ENCODE measurements around the gene RGS9.
"Not testable (repeated sequence)": the region's sequence is repeated elsewhere in the genome, so short reads cannot be mapped to it uniquely, and the experiment has no call there.

The RGS9 gene

DNA sequence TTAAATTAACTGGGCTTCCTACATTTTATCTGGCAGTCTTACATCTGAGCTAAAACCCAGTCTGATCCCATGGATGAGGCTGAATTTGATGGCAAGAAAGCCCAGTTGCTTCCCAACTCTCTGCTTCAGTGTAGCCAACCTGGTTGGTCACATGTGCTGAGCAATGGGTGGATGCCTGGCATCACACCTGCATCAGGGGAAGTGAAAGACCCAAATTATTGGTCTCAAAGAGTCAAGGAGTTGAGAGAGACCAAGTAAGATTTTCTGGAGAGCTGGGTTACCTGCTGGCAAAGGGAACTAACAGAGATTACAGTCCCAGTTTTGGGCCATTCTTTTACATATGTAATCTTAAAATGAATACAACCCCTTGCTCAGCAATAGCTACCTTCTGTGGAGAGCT, 38.8 kb downstream of the RGS9 start:
- Histone ChIP-seq H3K27me3 (ENCODE audit: low read length) (no peaks in the 10 kb centered on the region), H2AFZ (ENCODE audit: low read depth, low read length, severe bottlenecking) (no peak overlapping the region), H3K27ac (ENCODE audit: low read depth, low read length) (peak overlapping the region; percentile 39; the same call in 1 of the 2 replicates), H3K36me3 (ENCODE audit: low read length) (no peaks in the 10 kb centered on the region), H3F3A (ENCODE audit: insufficient read depth) (peaks cover 34% of the 10 kb centered on the region), H3K4me3 (ENCODE audit: insufficient read depth, low read length, poor library complexity, severe bottlenecking) (no peak overlapping the region), H3K9me2 (replicated peaks; ENCODE audit: insufficient read depth, low read length) (no peaks in the 10 kb centered on the region), H3K4me2 (ENCODE audit: low read depth, low read length, poor library complexity, severe bottlenecking) (no peak overlapping the region), H4K20me1 (ENCODE audit: low read depth, low read length) (no peaks in the 10 kb centered on the region), H3K9ac (ENCODE audit: low read length) (no peak overlapping the region), H3K79me2 (ENCODE audit: insufficient read depth, low read length) (no peaks in the 10 kb centered on the region), H3K9me3 (ENCODE audit: insufficient read depth, low read length) (no peaks in the 10 kb centered on the region)
- TF ChIP-seq EZH2phosphoT487 (conservative IDR thresholded peaks at IDR 0.05; ENCODE audit: low read length) = no peak
- TF ChIP-seq, protein P1, sequence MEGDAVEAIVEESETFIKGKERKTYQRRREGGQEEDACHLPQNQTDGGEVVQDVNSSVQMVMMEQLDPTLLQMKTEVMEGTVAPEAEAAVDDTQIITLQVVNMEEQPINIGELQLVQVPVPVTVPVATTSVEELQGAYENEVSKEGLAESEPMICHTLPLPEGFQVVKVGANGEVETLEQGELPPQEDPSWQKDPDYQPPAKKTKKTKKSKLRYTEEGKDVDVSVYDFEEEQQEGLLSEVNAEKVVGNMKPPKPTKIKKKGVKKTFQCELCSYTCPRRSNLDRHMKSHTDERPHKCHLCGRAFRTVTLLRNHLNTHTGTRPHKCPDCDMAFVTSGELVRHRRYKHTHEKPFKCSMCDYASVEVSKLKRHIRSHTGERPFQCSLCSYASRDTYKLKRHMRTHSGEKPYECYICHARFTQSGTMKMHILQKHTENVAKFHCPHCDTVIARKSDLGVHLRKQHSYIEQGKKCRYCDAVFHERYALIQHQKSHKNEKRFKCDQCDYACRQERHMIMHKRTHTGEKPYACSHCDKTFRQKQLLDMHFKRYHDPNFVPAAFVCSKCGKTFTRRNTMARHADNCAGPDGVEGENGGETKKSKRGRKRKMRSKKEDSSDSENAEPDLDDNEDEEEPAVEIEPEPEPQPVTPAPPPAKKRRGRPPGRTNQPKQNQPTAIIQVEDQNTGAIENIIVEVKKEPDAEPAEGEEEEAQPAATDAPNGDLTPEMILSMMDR (IDR thresholded peaks at IDR 0.05; ENCODE audit: insufficient read depth, low read length, poor library complexity, severe bottlenecking) = no peak

- Histone ChIP-seq H3K9me3 (ENCODE audit: insufficient read depth, low read length) (no peaks in the 10 kb centered on the region), H2AFZ (ENCODE audit: low read depth, low read length, severe bottlenecking) (no peak overlapping the region), H3K36me3 (ENCODE audit: low read length) (no peaks in the 10 kb centered on the region), H3K9me2 (replicated peaks; ENCODE audit: insufficient read depth, low read length) (no peaks in the 10 kb centered on the region), H3K4me2 (ENCODE audit: low read depth, low read length, poor library complexity, severe bottlenecking) (no peak overlapping the region), H3F3A (ENCODE audit: insufficient read depth) (peaks cover 41% of the 10 kb centered on the region), H3K9ac (ENCODE audit: low read length) (no peak overlapping the region), H3K79me2 (ENCODE audit: insufficient read depth, low read length) (no peaks in the 10 kb centered on the region), H3K4me3 (ENCODE audit: insufficient read depth, low read length, poor library complexity, severe bottlenecking) (no peak overlapping the region), H3K27ac (ENCODE audit: low read depth, low read length) (no peak overlapping the region), H3K27me3 (ENCODE audit: low read length) (no peaks in the 10 kb centered on the region), H4K20me1 (ENCODE audit: low read depth, low read length) (no peaks in the 10 kb centered on the region)
- TF ChIP-seq, protein P1 (IDR thresholded peaks at IDR 0.05; ENCODE audit: insufficient read depth, low read length, poor library complexity, severe bottlenecking) = no peak
- no peak for TF ChIP-seq EZH2phosphoT487 (conservative IDR thresholded peaks at IDR 0.05; ENCODE audit: low read length)
Observed at GRCh38 chr17:65176646-65177409, 39.7 kb downstream of the RGS9 start.

DNA sequence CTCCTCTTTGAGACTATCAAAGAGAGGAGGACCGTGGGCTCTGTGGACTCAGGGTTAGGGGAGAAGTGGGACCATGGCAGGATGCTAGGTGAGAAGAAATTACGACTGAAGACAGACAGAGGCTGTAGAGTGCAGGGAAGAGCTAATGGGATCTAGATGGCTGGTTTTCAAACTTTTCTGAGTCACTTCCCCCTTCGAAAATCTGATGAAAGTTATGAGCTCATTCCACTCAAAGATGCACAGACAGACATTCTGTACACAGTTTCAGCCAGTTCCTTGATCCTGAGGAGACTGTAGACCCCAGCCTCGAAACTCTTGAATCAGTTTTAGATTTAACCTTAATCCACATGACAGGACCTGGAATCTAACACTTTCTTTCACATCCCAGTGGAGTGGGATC, 40.7 kb downstream of the RGS9 start:
- no peak overlapping the region for H3K9ac ChIP-seq (ENCODE audit: low read length)
- no peaks in the 10 kb centered on the region for H3K79me2 ChIP-seq (ENCODE audit: insufficient read depth, low read length)

GRCh38 chr17:65180276-65180675, 43.1 kb downstream of the RGS9 start:
- not testable (repeated sequence) for H3K9me3 ChIP-seq (ENCODE audit: insufficient read depth, low read length); H3K27me3 ChIP-seq (ENCODE audit: low read length); H4K20me1 ChIP-seq (ENCODE audit: low read depth, low read length); H3K9me2 ChIP-seq (replicated peaks; ENCODE audit: insufficient read depth, low read length); H3K36me3 ChIP-seq (ENCODE audit: low read length); H3K79me2 ChIP-seq (ENCODE audit: insufficient read depth, low read length)
- Histone ChIP-seq H3F3A (ENCODE audit: insufficient read depth) (peaks cover 62% of the 10 kb centered on the region), H3K4me2 (ENCODE audit: low read depth, low read length, poor library complexity, severe bottlenecking) (peak overlapping the region; percentile 53), H3K9ac (ENCODE audit: low read length) (peak overlapping the region; percentile 63), H3K4me3 (ENCODE audit: insufficient read depth, low read length, poor library complexity, severe bottlenecking) (peak overlapping the region; percentile 15), H2AFZ (ENCODE audit: low read depth, low read length, severe bottlenecking) (peak overlapping the region; percentile 4), H3K27ac (ENCODE audit: low read depth, low read length) (peak overlapping the region; percentile 95)

More for the DNA sequence above, 40.7 kb downstream of the RGS9 start:
- H3K27me3 ChIP-seq (ENCODE audit: low read length) = no peaks in the 10 kb centered on the region
- H2AFZ ChIP-seq (ENCODE audit: low read depth, low read length, severe bottlenecking) = no peak overlapping the region
- TF ChIP-seq EZH2phosphoT487 (conservative IDR thresholded peaks at IDR 0.05; ENCODE audit: low read length) = no peak
- TF ChIP-seq, protein P1 (IDR thresholded peaks at IDR 0.05; ENCODE audit: insufficient read depth, low read length, poor library complexity, severe bottlenecking) = no peak
- no peak overlapping the region for H3K4me2 ChIP-seq (ENCODE audit: low read depth, low read length, poor library complexity, severe bottlenecking)
- no peaks in the 10 kb centered on the region for H4K20me1 ChIP-seq (ENCODE audit: low read depth, low read length)
- no peaks in the 10 kb centered on the region for H3K9me2 ChIP-seq (replicated peaks; ENCODE audit: insufficient read depth, low read length)
- H3K36me3 ChIP-seq (ENCODE audit: low read length) = no peaks in the 10 kb centered on the region
- H3K9me3 ChIP-seq (ENCODE audit: insufficient read depth, low read length) = no peaks in the 10 kb centered on the region
- peak overlapping the region; percentile 95 for H3K27ac ChIP-seq (ENCODE audit: low read depth, low read length)
- H3K4me3 ChIP-seq (ENCODE audit: insufficient read depth, low read length, poor library complexity, severe bottlenecking) = no peak overlapping the region
- H3F3A ChIP-seq (ENCODE audit: insufficient read depth) = peaks cover 52% of the 10 kb centered on the region

DNA sequence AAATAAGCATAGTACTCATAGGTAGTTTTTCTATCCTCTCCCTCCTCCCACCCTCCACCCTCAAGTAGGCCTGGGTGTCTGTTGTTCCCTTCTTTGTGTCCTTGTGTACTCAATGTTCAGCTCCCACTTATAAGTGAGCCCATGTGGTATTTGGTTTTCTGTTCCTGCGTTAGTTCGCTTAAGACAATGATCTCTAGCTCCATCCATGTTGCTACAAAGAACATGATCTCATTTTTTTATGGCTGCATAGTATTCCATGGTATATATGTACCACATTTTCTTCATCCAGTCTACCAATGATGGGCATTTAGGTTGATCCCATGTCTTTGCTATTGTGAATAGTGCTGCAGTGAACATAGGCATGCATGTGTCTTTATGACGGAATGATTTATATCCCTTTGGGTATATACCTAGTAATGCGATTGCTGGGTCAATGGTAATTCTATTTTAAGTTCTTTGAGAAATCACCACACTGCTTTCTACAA, 43.6 kb downstream of the RGS9 start:
- Histone ChIP-seq H3K9ac (ENCODE audit: low read length) (peak overlapping the region; percentile 63), H3K4me2 (ENCODE audit: low read depth, low read length, poor library complexity, severe bottlenecking) (peak overlapping the region; percentile 53), H3K27ac (ENCODE audit: low read depth, low read length) (peak overlapping the region; percentile 95), H3F3A (ENCODE audit: insufficient read depth) (peaks cover 61% of the 10 kb centered on the region)
- not testable (repeated sequence) for H3K9me2 ChIP-seq (replicated peaks; ENCODE audit: insufficient read depth, low read length); H4K20me1 ChIP-seq (ENCODE audit: low read depth, low read length); H3K79me2 ChIP-seq (ENCODE audit: insufficient read depth, low read length); H2AFZ ChIP-seq (ENCODE audit: low read depth, low read length, severe bottlenecking); H3K9me3 ChIP-seq (ENCODE audit: insufficient read depth, low read length); H3K4me3 ChIP-seq (ENCODE audit: insufficient read depth, low read length, poor library complexity, severe bottlenecking); H3K27me3 ChIP-seq (ENCODE audit: low read length); H3K36me3 ChIP-seq (ENCODE audit: low read length)

Measured in SU-DHL-6 (cell line).